K562 (cell line): ENCODE measurements around the gene CGNL1. TPM values are rescaled to one million over a fixed set of nuclear protein-coding genes. Genes with fewer than 3 reads are reported as not detected.

Source experiments
- ATAC-seq: fragments of 200-7000 bp; cut with Tn5 transposase; 3 replicates; pipeline ENCODE4 v1.9.1; 2020; ENCODE audit warnings: moderate library complexity
- BruUV-seq: library from RNA; stranded (reverse); fragments of 400-500 nt; replicated peaks from 2 replicates; lab custom pipeline; 2021; lab: Mats Ljungman, UMichigan
- CTCF ChIA-PET: fragments of 300-600 bp; formaldehyde crosslinking; extraction: SDS; loops from one replicate; lab custom pipeline; 2021; ENCODE audit warnings: low intra/inter-chr PET ratio; lab: Yijun Ruan, JAX
- POLR2A ChIA-PET: fragments of 300-600, 350-650 bp; sonication (Branson Sonifier 250); formaldehyde crosslinking; extraction: SDS; loops from one replicate; lab custom pipeline; 2021; ENCODE audit warnings: antibody characterized with exemption, inconsistent platforms; lab: Yijun Ruan, JAX
- DNase-seq, 4 experiments: peaks; one replicate each; pipeline versions ENCODE4 v3.0.0 to v3.0.0-alpha.2; 2011 to 2018; ENCODE audit warnings: low spot score in 3 of 4, mixed read lengths in 3 of 4; ENCODE audit errors: extremely low read depth in 1 of 4
- FAIRE-seq: peaks from 2 replicates; lab custom pipeline; 2011; peaks lifted over from hg19 to GRCh38; lab: Jason Lieb, UNC
- H2AFZ ChIP-seq: 2 replicates; pipeline ENCODE4 v1.6.0; 2011; ENCODE audit warnings: low read depth, low read length, control low read depth, inconsistent platforms
- H3K27ac ChIP-seq: fragments of 200-600 bp; 3 replicates; pipeline ENCODE4 v1.8.0; 2011; ENCODE audit warnings: low read depth, mild to moderate bottlenecking, control low read depth, inconsistent platforms, low read length, moderate library complexity, mixed read lengths; ENCODE audit errors: extremely low read depth
- H3K27me3 ChIP-seq, 2 experiments: fragments of 300-600 bp in 1 of 2; 2 replicates in 1 of 2; 3 replicates in 1 of 2; pipeline versions ENCODE4 v1.6.0 to v1.8.0; 2011; ENCODE audit warnings: inconsistent platforms in 2 of 2, low read length in 2 of 2, mild to moderate bottlenecking in 1 of 2, mixed read lengths in 1 of 2, moderate library complexity in 1 of 2; ENCODE audit not compliant: control insufficient read depth in 2 of 2, insufficient read depth in 2 of 2
- H3K36me3 ChIP-seq: fragments of 300-600 bp; 3 replicates; pipeline ENCODE4 v1.8.0; 2011; ENCODE audit warnings: mild to moderate bottlenecking, low read length, inconsistent platforms; ENCODE audit not compliant: control insufficient read depth, insufficient read depth
- H3K4me1 ChIP-seq, 2 experiments: fragments of 200-600 bp in 1 of 2; replicated peaks in 1 of 2; 2 replicates in 1 of 2; 3 replicates in 1 of 2; pipeline versions ENCODE4 v1.5.1 to v1.8.0; 2011; ENCODE audit warnings: inconsistent platforms in 2 of 2, low read length in 2 of 2, mild to moderate bottlenecking in 1 of 2, mixed read lengths in 1 of 2, moderate library complexity in 1 of 2; ENCODE audit not compliant: control insufficient read depth in 2 of 2, insufficient read depth in 2 of 2
- H3K4me2 ChIP-seq: 2 replicates; pipeline ENCODE4 v1.6.1; 2011; ENCODE audit warnings: low read length, control low read depth, inconsistent platforms, mixed read lengths; ENCODE audit not compliant: insufficient read depth
- H3K4me3 ChIP-seq: fragments of 200-600 bp; sonication (generic), shearing (Covaris generic); 2 replicates; pipeline ENCODE4 v1.5.1; 2016; ENCODE audit warnings: control low read depth, inconsistent platforms
- H3K79me2 ChIP-seq: fragments of 200-600 bp; 3 replicates; pipeline ENCODE4 v1.8.0; 2011; ENCODE audit warnings: low read length, inconsistent platforms; ENCODE audit not compliant: control insufficient read depth, insufficient read depth
- H3K9ac ChIP-seq, 2 experiments: 2 replicates each; pipeline versions ENCODE4 v1.6.0 to v1.6.1; 2011; ENCODE audit warnings: low read depth in 2 of 2, low read length in 2 of 2, control low read depth in 1 of 2, inconsistent platforms in 1 of 2, mild to moderate bottlenecking in 1 of 2, mixed read lengths in 1 of 2; ENCODE audit not compliant: insufficient read depth in 1 of 2
- H3K9me1 ChIP-seq: one replicate; pipeline ENCODE4 v1.6.0; 2011; ENCODE audit warnings: inconsistent platforms, mild to moderate bottlenecking, low read length, moderate library complexity; ENCODE audit not compliant: control insufficient read depth, insufficient read depth
- H3K9me3 ChIP-seq: replicated peaks from 2 replicates; pipeline ENCODE4 v1.5.1; 2011; ENCODE audit warnings: low read depth, low read length, inconsistent platforms; ENCODE audit not compliant: control insufficient read depth, insufficient read depth
- H4K20me1 ChIP-seq: replicated peaks from 2 replicates; pipeline ENCODE4 v1.6.1; 2011; ENCODE audit warnings: low read length, inconsistent platforms, mixed read lengths; ENCODE audit not compliant: control insufficient read depth, insufficient read depth
- COPS2 ChIP-seq: fragments of 450-650 bp; conservative IDR thresholded peaks from 2 replicates; pipeline ENCODE4 v1.6.1; 2016; ENCODE audit warnings: mild to moderate bottlenecking, moderate library complexity
- DDX20 ChIP-seq: fragments of 450-650 bp; IDR thresholded peaks from 2 replicates; pipeline ENCODE4 v1.6.1; 2016; ENCODE audit warnings: missing genetic modification characterization, low read depth, mild to moderate bottlenecking, missing compliant biosample characterization, moderate library complexity
- EP400 ChIP-seq: fragments of 450-650 bp; IDR thresholded peaks from 2 replicates; pipeline ENCODE4 v1.6.1; 2017; ENCODE audit warnings: antibody characterized with exemption, mild to moderate bottlenecking, moderate library complexity
- PHB2 ChIP-seq: fragments of 450-650 bp; IDR thresholded peaks from 2 replicates; pipeline ENCODE4 v1.6.1; 2017; ENCODE audit warnings: low read depth
- PRDM10 ChIP-seq: fragments of 450-650 bp; IDR thresholded peaks from 2 replicates; pipeline ENCODE4 v1.6.1; 2018; ENCODE audit not compliant: partially characterized antibody
- ZNF324 ChIP-seq: fragments of 250-450 bp; sonication (Bioruptor Pico); IDR thresholded peaks from 2 replicates; pipeline ENCODE4 v1.4.0; 2020; ENCODE audit warnings: mild to moderate bottlenecking
- ZNF41 ChIP-seq: fragments of 250-450 bp; sonication (Bioruptor Pico); conservative IDR thresholded peaks from 2 replicates; pipeline ENCODE4 v1.4.0; 2020; ENCODE audit warnings: mild to moderate bottlenecking
- WGBS: fragments of 100-300 bp; shearing (Covaris generic); methylation state at CpG from one replicate; pipeline ENCODE4 v1.1.6; 2016; ENCODE audit warnings: low coverage, mixed read lengths; ENCODE audit not compliant: insufficient coverage; ENCODE audit errors: missing lambda C conversion rate; 5-methylcytosine and 5-hydroxymethylcytosine counted together
- in situ Hi-C: fragments of 300-500 bp; cut with MboI; formaldehyde crosslinking; loops from 4 replicates; pipeline ENCODE4 v1.15.0; 2018; ENCODE audit warnings: inconsistent platforms, mixed read lengths
- intact Hi-C: fragments of 100-400 bp; cut with micrococcal nuclease; formaldehyde crosslinking; loops from 2 replicates; pipeline ENCODE4 v1.14.2; 2022
- polyA plus RNA-seq, 8 experiments: library from polyadenylated mRNA; depleted of rRNA in 4 of 8; stranded (reverse) in 5 of 8; unstranded in 3 of 8; fragments of >200 nt; fragmentation: Nextera tagmentation in 2 of 8; fragmentation: Illumina TruSeq in 1 of 8; extraction: Ambion mirVana in 2 of 8; extraction: Trizol in 1 of 8; gene quantifications; 2 replicates each; pipeline versions ENCODE4 v1.2.1 to v1.2.3, GENCODE V29; 2011 to 2014; ENCODE audit warnings: inconsistent platforms in 1 of 8, missing spikeins in 1 of 8
- total RNA-seq, 7 experiments: library from RNA; depleted of rRNA in 6 of 7; stranded (reverse); fragments of >200 nt in 6 of 7; fragmentation: Illumina TruSeq in 2 of 7; extraction: Trizol in 2 of 7; gene quantifications; 2 replicates each; pipeline versions ENCODE4 v1.2.1 to v1.2.3, GENCODE V29; 2011 to 2021; ENCODE audit warnings: low replicate concordance in 1 of 7

Gene CGNL1
- total and polyA plus RNA-seq, 9 of the 15 experiments (the other 6 are each of a cell fraction or from before 2014, with no cell fraction given), result 0.01 to 0.07 TPM; not detected in 7

GRCh38 chr15:57386976-57387375 lies 10.7 kb downstream of the CGNL1 start (continued):
- no peak for TF ChIP-seq PRDM10
- TF ChIP-seq DDX20 (tag), result no peak
- TF ChIP-seq PHB2, result no peak
- TF ChIP-seq ZNF41 (CRISPR knock-in tag), result no peak
- TF ChIP-seq EP400, result no peak
- no peak for TF ChIP-seq ZNF324 (CRISPR knock-in tag)

- H4K20me1 ChIP-seq, result no peaks in the 10 kb centered on the region
- intact Hi-C loops (no loop called here), in situ Hi-C loops (no loop called here)
- no peak overlapping the region for H3K27ac ChIP-seq
- no peaks in the 10 kb centered on the region for H3K36me3 ChIP-seq
- H3K79me2 ChIP-seq, result no peaks in the 10 kb centered on the region
- no peak for ATAC-seq
- H3K27me3 ChIP-seq, result peaks cover 20 to 37% of the 10 kb centered on the region in 2 experiments
- WGBS, result 2% methylated on average over 3 of the region's 3 CpGs
- no peaks in the 10 kb centered on the region for H3K4me1 ChIP-seq
- H3K9ac ChIP-seq, result no peak overlapping the region
- no peaks in the 10 kb centered on the region for H3K9me1 ChIP-seq
- DNase-seq, result no peak
- TF ChIP-seq COPS2, result no peak
- ChIA-PET CTCF (no interaction called here), POLR2A (no interaction called here)
- no peak overlapping the region for H3K4me2 ChIP-seq
- no peak for FAIRE-seq
- H3K4me3 ChIP-seq, result no peak overlapping the region
- H2AFZ ChIP-seq, result no peak overlapping the region
- no TSS peak for BruUV-seq
- no peaks in the 10 kb centered on the region for H3K9me3 ChIP-seq
Observed at GRCh38 chr15:57387564-57388076, 11.3 kb downstream of the CGNL1 start.
